Upper lobe of left lung (tissue), 4 donors: ENCODE measurements around the gene EDNRB.

ENCODE experiments used
- EP300 ChIP-seq, 4 donors: sonication (generic); formaldehyde crosslinking; IDR thresholded peaks; one replicate each; pipeline ENCODE4 v1.5.1; 2017; ENCODE audit warnings: antibody characterized with exemption in 4 of 4, control low read depth in 2 of 4
- POLR2A ChIP-seq, 4 donors: fragments of 450-650 bp; IDR thresholded peaks; one replicate each; pipeline ENCODE4 v1.5.1; 2016 to 2017; ENCODE audit warnings: antibody characterized with exemption in 4 of 4, mild to moderate bottlenecking in 2 of 4
- POLR2AphosphoS5 ChIP-seq, 2 donors: sonication (generic); formaldehyde crosslinking; IDR thresholded peaks; one replicate each; pipeline ENCODE4 v1.5.1; 2017; ENCODE audit warnings: antibody characterized with exemption in 2 of 2
- TF ChIP-seq, protein P1 (sequence below), 6 experiments: fragments of 450-650 bp in 4 of 6; fragments of 200-600 bp in 2 of 6; sonication (generic) in 2 of 6; IDR thresholded peaks; one replicate each; pipeline ENCODE4 v1.5.1; 2016 to 2019; ENCODE audit warnings: antibody characterized with exemption in 6 of 6

GRCh38 chr13:77868717-77869116, 49.9 kb downstream of the EDNRB start:
- TF ChIP-seq, protein P1, sequence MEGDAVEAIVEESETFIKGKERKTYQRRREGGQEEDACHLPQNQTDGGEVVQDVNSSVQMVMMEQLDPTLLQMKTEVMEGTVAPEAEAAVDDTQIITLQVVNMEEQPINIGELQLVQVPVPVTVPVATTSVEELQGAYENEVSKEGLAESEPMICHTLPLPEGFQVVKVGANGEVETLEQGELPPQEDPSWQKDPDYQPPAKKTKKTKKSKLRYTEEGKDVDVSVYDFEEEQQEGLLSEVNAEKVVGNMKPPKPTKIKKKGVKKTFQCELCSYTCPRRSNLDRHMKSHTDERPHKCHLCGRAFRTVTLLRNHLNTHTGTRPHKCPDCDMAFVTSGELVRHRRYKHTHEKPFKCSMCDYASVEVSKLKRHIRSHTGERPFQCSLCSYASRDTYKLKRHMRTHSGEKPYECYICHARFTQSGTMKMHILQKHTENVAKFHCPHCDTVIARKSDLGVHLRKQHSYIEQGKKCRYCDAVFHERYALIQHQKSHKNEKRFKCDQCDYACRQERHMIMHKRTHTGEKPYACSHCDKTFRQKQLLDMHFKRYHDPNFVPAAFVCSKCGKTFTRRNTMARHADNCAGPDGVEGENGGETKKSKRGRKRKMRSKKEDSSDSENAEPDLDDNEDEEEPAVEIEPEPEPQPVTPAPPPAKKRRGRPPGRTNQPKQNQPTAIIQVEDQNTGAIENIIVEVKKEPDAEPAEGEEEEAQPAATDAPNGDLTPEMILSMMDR (IDR thresholded peaks at IDR 0.05) = no peak
- no peak for TF ChIP-seq POLR2AphosphoS5 (IDR thresholded peaks at IDR 0.05)
- no peak for TF ChIP-seq POLR2A (IDR thresholded peaks at IDR 0.05)
- no peak for TF ChIP-seq EP300 (IDR thresholded peaks at IDR 0.05)
